Left hindlimb (tissue), 1 donor: ENCODE results near the gene RAB5IF.
"Not testable (repeated sequence)": the region's sequence is repeated elsewhere in the genome, so short reads cannot be mapped to it uniquely, and the experiment has no call there.

Experiments
- DNase-seq: peaks from one replicate; pipeline ENCODE4 v3.0.0-alpha.2; 2018

Gene RAB5IF

DNA sequence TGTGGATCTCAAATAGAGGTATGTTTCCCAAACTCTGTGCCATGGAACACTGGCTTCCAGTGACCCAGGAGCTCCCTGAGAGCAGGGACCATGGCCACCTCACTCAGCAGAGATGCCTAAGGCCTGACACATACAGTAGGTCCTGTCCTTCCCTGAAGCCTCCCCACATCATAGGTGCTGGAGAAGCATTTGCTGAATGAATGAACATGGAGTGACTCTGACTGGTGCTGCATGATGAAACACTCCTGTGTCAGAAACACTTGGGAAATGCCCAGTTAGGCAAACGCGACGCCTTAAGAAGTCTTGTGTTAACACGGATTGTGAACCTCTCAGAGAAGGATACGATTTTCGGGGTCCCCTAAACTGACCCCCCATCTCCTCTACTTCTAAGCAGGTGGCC is 26.1 kb downstream of the RAB5IF start:
- DNase-seq = no peak

DNA sequence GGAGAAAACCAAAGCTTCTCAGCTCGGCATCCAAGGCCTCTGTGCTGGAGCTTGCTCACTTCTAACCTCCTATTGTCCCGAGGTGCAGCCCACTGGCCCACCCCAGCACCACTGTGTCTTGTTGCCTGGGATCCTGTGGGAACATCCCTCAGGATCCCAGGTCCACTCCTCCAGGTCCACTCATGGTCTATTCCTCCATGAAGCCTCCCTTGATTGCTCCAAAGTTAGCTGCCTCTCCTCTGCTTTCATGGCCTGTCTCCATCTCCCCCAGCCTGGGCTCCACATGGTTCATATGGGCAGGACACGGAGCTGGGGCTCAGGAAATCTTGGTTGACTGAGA is 26.5 kb downstream of the RAB5IF start:
- DNase-seq = no peak

- DNase-seq = no peak
Observed at GRCh38 chr20:36632487-36633284, 27.1 kb downstream of the RAB5IF start.

- DNase-seq = no peak
Observed at GRCh38 chr20:36633285-36633772, 27.8 kb downstream of the RAB5IF start.

DNA sequence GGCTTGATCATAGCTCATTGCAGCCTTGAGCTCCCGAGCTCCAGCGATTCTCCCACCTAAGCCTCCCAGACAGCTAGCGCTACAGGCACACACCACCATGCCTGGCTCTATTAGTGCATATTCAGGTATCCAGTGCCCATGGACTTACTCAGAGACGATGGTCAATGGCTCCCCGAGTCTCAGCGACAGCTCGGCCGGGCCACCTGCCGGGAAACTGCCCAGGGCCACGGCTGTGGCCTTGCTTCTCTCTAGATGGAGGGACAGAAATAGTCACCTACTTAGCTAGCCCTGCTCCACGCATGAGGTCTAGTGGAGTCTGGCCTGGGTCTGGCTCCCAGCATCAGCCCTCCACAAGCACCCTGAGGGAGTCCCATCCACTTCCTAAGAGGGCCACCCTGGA is 28.8 kb downstream of the RAB5IF start:
- DNase-seq = no peak

DNA sequence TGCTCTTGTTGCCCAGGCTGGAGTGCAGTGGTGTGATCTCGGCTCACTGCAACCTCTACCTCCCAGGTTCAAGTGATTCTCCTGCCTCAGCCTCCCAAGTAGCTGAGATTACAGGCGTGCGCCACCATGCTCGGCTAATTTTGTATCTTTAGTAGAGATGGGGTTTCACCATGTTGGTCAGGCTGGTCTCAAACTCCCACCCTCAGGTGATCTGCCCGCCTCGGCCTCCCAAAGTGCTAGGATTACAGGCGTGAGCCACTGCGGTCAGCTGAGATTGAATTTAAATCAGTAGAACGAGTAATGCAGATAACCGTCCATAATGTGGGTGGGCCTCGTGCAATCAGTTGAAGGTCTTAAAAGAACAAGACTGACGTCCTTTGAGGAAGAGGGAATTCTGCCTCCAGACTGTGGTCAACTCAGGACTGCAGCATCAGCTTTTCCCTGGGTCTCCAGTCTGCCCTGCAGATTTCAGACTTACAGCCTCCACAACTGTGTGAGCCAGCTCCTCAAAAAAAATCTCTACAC is 33.4 kb downstream of the RAB5IF start:
- DNase-seq = not testable (repeated sequence)

- no peak for DNase-seq
Observed at GRCh38 chr20:36641506-36641843, 35.9 kb downstream of the RAB5IF start.

GRCh38 chr20:36642136-36642535 is 36.6 kb downstream of the RAB5IF start:
- DNase-seq = no peak

DNA sequence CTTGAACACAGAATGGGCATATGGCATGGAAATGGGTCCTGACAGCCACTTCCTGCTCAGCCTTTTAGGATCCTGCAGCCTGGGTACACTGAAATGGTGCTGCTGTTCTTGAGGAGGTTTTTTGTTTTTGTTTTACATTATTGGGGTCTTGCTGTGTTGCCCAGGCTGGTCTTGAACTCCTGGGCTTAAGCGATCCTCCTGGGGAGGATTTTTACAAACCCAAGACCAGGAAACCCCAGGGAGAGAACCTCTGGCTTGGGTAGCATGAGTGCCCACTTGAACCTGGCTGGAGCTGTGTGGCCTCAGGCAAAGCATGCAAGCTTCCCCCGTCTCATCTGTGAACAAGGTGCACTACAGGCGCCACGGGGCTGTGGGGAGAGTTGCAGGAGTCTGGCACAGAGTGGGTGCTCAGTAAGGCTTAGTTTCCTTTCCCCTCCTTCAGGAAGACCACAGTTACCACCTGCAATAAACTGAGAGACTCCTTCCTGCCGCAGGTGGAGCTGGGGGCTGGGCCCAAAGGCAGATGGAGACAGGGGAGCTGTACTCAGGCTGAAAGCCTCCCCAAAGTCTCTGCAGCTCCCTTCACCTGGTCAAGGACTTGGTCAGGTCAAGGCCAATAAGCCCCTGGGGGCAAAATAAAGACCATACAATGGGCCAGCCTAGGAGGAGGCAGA is 38.6 kb downstream of the RAB5IF start:
- DNase-seq = no peak

DNA sequence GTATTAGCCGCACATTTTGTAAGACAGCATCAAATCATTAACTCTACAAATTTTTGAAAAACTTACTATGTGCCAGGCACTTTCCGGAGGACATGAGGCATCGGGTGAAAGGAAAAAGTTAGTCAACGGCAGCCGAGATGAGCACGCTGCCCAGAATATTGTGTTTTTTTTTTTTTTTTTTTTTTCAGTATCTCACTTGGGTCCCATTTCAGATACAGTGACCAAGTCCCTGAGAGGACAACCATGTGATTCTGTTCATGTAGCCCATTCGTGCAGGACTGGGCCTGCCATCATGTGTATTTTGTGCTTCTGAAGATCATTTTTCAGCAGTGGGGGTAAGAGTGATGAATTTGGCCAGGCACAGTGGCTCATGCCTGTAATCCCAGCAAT is 39.1 kb downstream of the RAB5IF start:
- no peak for DNase-seq

- DNase-seq = no peak
Observed at GRCh38 chr20:36645353-36645752, 39.8 kb downstream of the RAB5IF start.

DNA sequence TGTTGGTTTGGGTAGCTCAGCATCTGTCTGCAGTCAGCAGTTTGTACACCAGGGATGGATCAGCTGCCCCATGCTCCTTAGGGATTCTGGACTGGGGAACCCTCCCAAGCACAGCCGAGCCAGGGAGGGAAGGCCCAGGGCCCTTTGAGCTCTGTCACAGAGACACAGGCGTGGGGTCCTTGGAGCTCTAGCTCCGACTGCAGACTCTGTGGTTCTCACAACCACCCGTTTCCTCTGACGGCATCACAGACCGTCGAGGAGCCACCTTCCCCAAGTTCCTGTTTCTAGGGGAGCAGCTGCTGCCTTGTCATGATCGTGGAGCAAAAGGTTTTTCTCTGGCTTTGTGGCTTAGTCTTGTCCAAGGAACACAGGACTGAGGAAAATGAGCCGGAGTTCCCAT is 40.4 kb downstream of the RAB5IF start, which contains the start of gene SLA2:
Gene SLA2, minus strand, starts transcription at position 199 of the 400 bp plus-strand sequence. CDS start 4,861 bp downstream, outside the sequence.
- DNase-seq = no peak

DNA sequence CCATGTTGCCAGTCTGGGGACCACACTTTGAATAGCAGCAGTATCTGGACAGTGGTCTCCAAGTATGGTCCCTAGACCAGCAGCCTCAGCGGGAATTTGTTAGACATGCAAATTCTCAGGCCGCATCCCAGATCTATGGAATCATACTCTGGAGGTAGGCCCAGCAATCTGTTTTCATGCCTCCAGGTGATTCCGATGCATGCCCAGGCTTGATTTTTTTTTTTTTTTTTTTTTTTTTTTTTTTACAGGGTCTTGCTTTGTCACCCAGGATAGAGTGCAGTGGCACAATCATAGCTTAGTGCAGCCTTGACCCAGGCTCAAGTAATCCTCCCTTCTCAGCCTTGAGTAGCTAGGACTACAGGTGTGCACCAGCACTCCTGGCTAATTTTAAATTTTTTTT is 41.1 kb downstream of the RAB5IF start:
- DNase-seq = no peak

DNA sequence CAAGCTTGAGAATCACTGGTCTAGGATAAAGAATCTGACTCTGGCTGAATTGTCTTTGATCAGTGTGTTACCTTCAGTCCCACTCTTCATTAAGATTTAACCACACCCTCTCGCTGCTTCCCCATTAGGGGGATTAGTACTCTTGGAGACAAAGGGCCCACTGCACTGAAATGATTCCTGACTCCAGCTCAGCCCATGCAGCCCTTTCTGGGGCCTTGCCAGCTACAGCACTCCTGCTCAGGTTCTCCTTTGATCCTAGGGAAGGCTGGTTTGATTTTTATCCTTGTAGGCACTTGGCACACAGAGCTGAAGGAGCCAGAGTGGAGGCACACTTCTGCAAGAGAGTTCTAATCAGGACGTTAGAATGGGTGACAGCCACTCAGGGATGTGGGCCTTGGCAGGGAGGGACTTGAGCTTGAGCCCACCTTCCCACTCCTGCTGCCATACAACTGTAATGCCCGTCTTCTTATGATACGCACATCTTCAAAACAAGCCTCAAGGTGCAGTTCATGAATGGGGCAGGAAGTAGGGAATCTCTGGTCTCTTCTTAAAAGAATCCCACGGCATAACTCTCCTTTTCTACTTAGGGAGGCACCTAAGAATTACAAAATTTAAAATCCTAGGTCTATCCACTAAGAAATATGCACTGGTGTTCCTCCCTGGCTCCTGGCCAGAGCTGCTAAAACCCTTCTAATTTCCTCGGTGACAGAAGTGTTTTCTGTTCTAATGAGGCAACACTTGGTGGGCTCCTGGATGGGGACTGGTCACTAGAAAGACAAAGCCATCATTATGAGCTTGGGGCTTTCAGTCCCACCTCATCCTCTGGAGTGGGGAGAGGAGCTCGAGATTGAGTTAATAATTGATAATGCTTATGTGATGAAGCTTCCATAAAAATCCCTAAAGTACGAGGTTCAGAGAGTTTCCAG is 41.9 kb downstream of the RAB5IF start:
- DNase-seq = no peak

DNA sequence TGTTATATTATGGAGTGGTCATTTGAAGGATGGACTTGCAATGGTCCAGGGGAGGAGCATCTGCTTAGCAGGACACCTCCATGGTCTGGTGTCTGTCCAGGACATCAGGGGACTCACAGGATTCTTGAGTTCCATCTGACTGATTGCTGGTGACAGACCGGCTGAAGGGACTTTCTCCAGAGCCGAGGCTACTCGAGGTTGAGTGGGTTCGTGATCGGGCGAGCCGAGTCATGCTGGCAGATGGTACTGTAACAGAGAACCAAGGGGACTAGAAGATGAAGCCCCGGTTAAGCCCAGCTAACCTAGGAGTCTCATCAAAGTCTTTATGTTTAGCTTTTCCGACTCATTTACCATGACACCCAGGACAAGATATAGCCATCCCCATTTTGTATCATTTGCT is 47.9 kb downstream of the RAB5IF start:
- no peak for DNase-seq

DNA sequence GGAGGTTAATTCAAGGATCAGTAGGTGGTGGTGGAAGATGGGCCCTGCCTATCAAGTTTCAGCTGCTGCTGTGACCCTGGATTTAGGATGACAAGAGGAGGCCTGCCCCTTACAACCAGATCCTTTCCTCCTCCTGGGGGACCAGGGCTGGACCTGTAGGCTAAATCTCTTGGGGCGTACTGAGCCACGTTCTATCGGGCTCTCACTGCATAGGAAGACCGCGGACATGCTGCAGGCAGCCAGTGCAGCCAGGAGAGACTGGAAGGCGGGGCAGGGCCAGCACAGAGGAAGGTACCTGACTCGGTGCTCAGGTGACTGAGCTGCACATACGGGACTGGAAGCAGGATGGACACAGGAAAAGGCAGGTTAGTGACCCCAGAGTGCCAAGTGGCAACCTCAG is 48.9 kb downstream of the RAB5IF start:
- DNase-seq = no peak

DNA sequence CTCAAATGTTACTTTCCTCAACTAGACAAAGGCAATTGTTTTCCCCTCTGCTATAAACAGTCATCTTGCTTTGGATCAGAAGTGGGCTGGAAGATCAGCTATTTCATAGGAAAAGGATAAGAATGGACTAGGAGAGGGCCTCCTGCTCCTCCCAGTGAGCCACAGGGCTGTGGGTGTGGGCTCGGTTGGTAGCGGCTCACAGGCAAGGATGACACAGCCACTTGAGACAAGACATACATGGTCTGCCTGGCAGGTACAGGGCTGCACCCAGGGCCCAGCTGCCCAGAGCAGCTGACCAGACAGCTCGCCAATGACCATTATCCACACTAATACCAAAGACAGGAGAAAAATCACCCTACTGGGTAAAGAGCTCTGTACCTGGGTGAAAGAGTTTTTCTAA is 49.4 kb downstream of the RAB5IF start:
- no peak for DNase-seq

DNA sequence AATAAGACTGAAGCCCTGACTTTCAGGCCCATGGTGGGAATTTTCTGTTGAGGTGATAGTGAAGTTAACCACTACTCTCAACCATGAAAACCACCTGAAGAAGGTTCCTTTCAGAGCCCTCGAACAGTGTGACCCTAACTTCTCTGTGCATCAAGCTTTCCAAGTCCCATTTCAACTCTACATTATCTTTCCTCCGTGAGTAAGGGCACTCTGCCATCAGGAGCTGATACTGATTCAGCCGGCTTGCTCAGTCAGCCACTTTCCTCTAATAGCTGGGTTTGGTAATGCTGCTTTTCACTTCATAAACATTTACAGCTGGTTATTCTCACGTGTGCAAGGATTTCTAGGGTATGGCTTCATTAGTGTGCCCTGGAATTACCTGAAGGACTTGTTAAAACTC is 51.2 kb downstream of the RAB5IF start:
- DNase-seq = no peak

GRCh38 chr20:36658300-36658699 is 52.7 kb downstream of the RAB5IF start:
- no peak for DNase-seq
